PC-9 (cell line): ENCODE results near the gene SYN1. TPM values are rescaled to one million over a fixed set of nuclear protein-coding genes. Genes with fewer than 3 reads are reported as not detected.

Source experiments
- BruUV-seq: library from RNA; stranded (reverse); fragments of 400-500 nt; replicated peaks from 2 replicates; lab custom pipeline; 2021; lab: Mats Ljungman, UMichigan
- CTCF ChIA-PET: fragments of 300-600 bp; sonication (Branson Sonifier 250); formaldehyde crosslinking; loops from one replicate; lab custom pipeline; 2022; ENCODE audit warnings: antibody characterized with exemption; lab: Charles Lee
- POLR2A ChIA-PET: fragments of 300-600 bp; sonication (Branson Sonifier 250); formaldehyde crosslinking; loops from one replicate; lab custom pipeline; 2022; ENCODE audit warnings: antibody characterized with exemption; ENCODE audit not compliant: unreplicated experiment; lab: Charles Lee
- DNase-seq, 2 experiments: peaks; one replicate each; pipeline versions ENCODE4 v3.0.0 to v3.0.0-alpha.2; 2015 to 2022; ENCODE audit warnings: mixed read lengths in 1 of 2
- H2AFZ ChIP-seq: fragments of 200-600 bp; sonication (generic); 2 replicates; pipeline ENCODE4 v1.8.1; 2017; ENCODE audit warnings: antibody characterized with exemption
- H3F3A ChIP-seq: fragments of 200-600 bp; sonication (generic); 2 replicates; pipeline ENCODE4 v1.8.1; 2017; ENCODE audit warnings: antibody characterized with exemption, mild to moderate bottlenecking, low read depth; ENCODE audit not compliant: insufficient read depth
- H3K27ac ChIP-seq: fragments of 200-600 bp; sonication (generic); 2 replicates; pipeline ENCODE4 v1.6.1; 2016; ENCODE audit warnings: mixed run types
- H3K27me3 ChIP-seq: fragments of 200-600 bp; sonication (generic); 2 replicates; pipeline ENCODE4 v1.6.1; 2016; ENCODE audit warnings: low read depth, mixed run types; ENCODE audit not compliant: insufficient read depth
- H3K36me3 ChIP-seq: fragments of 200-600 bp; sonication (generic); 2 replicates; pipeline ENCODE4 v1.6.1; 2016; ENCODE audit warnings: low read depth, mixed run types
- H3K4me1 ChIP-seq: fragments of 200-600 bp; sonication (generic); replicated peaks from 2 replicates; pipeline ENCODE4 v1.6.1; 2016; ENCODE audit warnings: mixed run types; ENCODE audit not compliant: insufficient read depth
- H3K4me2 ChIP-seq: fragments of 200-600 bp; sonication (generic); 2 replicates; pipeline ENCODE4 v1.6.1; 2017; ENCODE audit warnings: mixed run types
- H3K4me3 ChIP-seq: fragments of 200-600 bp; sonication (generic); 2 replicates; pipeline ENCODE4 v1.6.1; 2016; ENCODE audit warnings: mixed run types
- H3K79me2 ChIP-seq: fragments of 200-600 bp; sonication (generic); 2 replicates; pipeline ENCODE4 v1.6.1; 2017; ENCODE audit warnings: low read depth, mixed run types
- H3K9me2 ChIP-seq: fragments of 200-600 bp; sonication (generic); 2 replicates; pipeline ENCODE4 v1.8.1; 2017; ENCODE audit warnings: mild to moderate bottlenecking; ENCODE audit not compliant: insufficient read depth
- H3K9me3 ChIP-seq: fragments of 200-600 bp; sonication (generic); 2 replicates; pipeline ENCODE4 v1.8.1; 2016; ENCODE audit warnings: low read depth; ENCODE audit not compliant: insufficient read depth
- H4K20me1 ChIP-seq: fragments of 200-600 bp; sonication (generic); 2 replicates; pipeline ENCODE4 v1.8.1; 2017; ENCODE audit not compliant: insufficient read depth
- CTCF ChIP-seq: fragments of 200-600 bp; sonication (generic); conservative IDR thresholded peaks from 2 replicates; pipeline ENCODE4 v1.6.1; 2017; ENCODE audit warnings: mixed run types, antibody characterized with exemption, mild to moderate bottlenecking, moderate library complexity
- EZH2 ChIP-seq: fragments of 200-600 bp; sonication (generic); IDR thresholded peaks from 2 replicates; pipeline ENCODE4 v1.8.0; 2017; ENCODE audit warnings: antibody characterized with exemption, low read depth
- intact Hi-C: fragments of 100-400 bp; cut with micrococcal nuclease; formaldehyde crosslinking; loops from one replicate; pipeline ENCODE4 v1.10.0; 2022; ENCODE audit not compliant: unreplicated experiment
- total RNA-seq: library from RNA; stranded (reverse); gene quantifications from 2 replicates; pipeline ENCODE4 v1.2.3, GENCODE V29; 2021

Gene SYN1
- total RNA-seq, 1 experiment from 2014 or later = not detected

- 0 out of 2 replicates have a peak, but pooled peaks cover 5% of the 10 kb centered on the region for H3K79me2 ChIP-seq
- H3K36me3 ChIP-seq = no peaks in the 10 kb centered on the region
- no peaks in the 10 kb centered on the region for H4K20me1 ChIP-seq
- no peaks in the 10 kb centered on the region for H3F3A ChIP-seq
- DNase-seq = no peak
- H3K4me2 ChIP-seq = no peak overlapping the region
- H3K9me3 ChIP-seq = no peaks in the 10 kb centered on the region
- H3K9me2 ChIP-seq = no peaks in the 10 kb centered on the region
- no peak overlapping the region for H3K27ac ChIP-seq
- no peak overlapping the region for H3K4me3 ChIP-seq
- BruUV-seq = no TSS peak
- H3K27me3 ChIP-seq = no peaks in the 10 kb centered on the region
- no peak for TF ChIP-seq EZH2
- no peak for TF ChIP-seq CTCF
- intact Hi-C loops = no loop called here
- ChIA-PET CTCF (no interaction called here), POLR2A (no interaction called here)
- no peaks in the 10 kb centered on the region for H3K4me1 ChIP-seq
- no peak overlapping the region for H2AFZ ChIP-seq
Measured at GRCh38 chrX:47562615-47563243, 56.9 kb downstream of the SYN1 start.

GRCh38 chrX:47561659-47562151 is 58.0 kb downstream of the SYN1 start:
- H3K4me3 ChIP-seq = peak overlapping the region; percentile 66
- peak overlapping the region; percentile 64 for H3K4me2 ChIP-seq
- BruUV-seq = TSS peak; percentile 61
- no peaks in the 10 kb centered on the region for H3K27me3 ChIP-seq
- 0 out of 2 replicates have a peak, but pooled peaks cover 5% of the 10 kb centered on the region for H3K79me2 ChIP-seq
- H2AFZ ChIP-seq = no peak overlapping the region
- DNase-seq = no peak
- no peaks in the 10 kb centered on the region; the same call in 1 of the 2 replicates for H3K4me1 ChIP-seq
- H3K9me3 ChIP-seq = no peaks in the 10 kb centered on the region
- CTCF ChIA-PET = no interaction called here
- no peaks in the 10 kb centered on the region for H4K20me1 ChIP-seq
- intact Hi-C loops = loop anchor here (2.0 kb wide), 2 partner anchors 89 to 97 kb away; partner anchors contain the start of genes ELK1 and UXT
- POLR2A ChIA-PET = no interaction called here
- H3F3A ChIP-seq = no peaks in the 10 kb centered on the region
- H3K9me2 ChIP-seq = no peaks in the 10 kb centered on the region
- TF ChIP-seq EZH2 (no peak), CTCF (no peak)
- H3K36me3 ChIP-seq = no peaks in the 10 kb centered on the region
- no peak overlapping the region for H3K27ac ChIP-seq

GRCh38 chrX:47560934-47561658 is 58.6 kb downstream of the SYN1 start, which contains the start of gene ARAF:
Gene ARAF (plus strand): TSS chrX:47561205. CDS start chrX:47562968, 1,763 bp downstream.
- Histone ChIP-seq H4K20me1 (no peaks in the 10 kb centered on the region), H3K79me2 (0 out of 2 replicates have a peak, but pooled peaks cover 5% of the 10 kb centered on the region), H3K36me3 (no peaks in the 10 kb centered on the region), H3K27ac (peak within 1 kb of the TSS; percentile 57; the same call in 1 of the 2 replicates), H3F3A (no peaks in the 10 kb centered on the region), H3K4me1 (no peaks in the 10 kb centered on the region; the same call in 1 of the 2 replicates), H3K9me2 (no peaks in the 10 kb centered on the region), H3K4me3 (peak within 1 kb of the TSS; percentile 66), H3K27me3 (no peaks in the 10 kb centered on the region), H3K9me3 (no peaks in the 10 kb centered on the region), H3K4me2 (peak within 1 kb of the TSS; percentile 64), H2AFZ (peak within 1 kb of the TSS; percentile 66; the same call in 1 of the 2 replicates)
- CTCF ChIA-PET = no interaction called here
- TF ChIP-seq EZH2 (no peak), CTCF (no peak)
- peak; percentile 89 to 92 for DNase-seq
- POLR2A ChIA-PET = no interaction called here
- intact Hi-C loops = loop anchor here (2.0 kb wide), 2 partner anchors 90 to 98 kb away; partner anchors contain the start of genes ELK1 and UXT
- BruUV-seq = no TSS peak
